Mucosa of rectum (tissue), 2 donors: ENCODE measurements around the gene FCN1.

Source experiments
- H3K27ac ChIP-seq, 2 donors: one replicate each; pipeline ENCODE4 v1.7.0; 2013; ENCODE audit warnings: inconsistent platforms in 2 of 2, low read depth in 2 of 2, low read length in 2 of 2
- H3K27me3 ChIP-seq, 2 donors: one replicate each; pipeline ENCODE4 v1.7.0; 2013; ENCODE audit warnings: low read length in 2 of 2; ENCODE audit not compliant: control insufficient read depth in 2 of 2, insufficient read depth in 2 of 2
- H3K36me3 ChIP-seq, 2 donors: one replicate each; pipeline ENCODE4 v1.7.0; 2013; ENCODE audit warnings: low read length in 2 of 2; ENCODE audit not compliant: control insufficient read depth in 2 of 2, insufficient read depth in 2 of 2
- H3K4me1 ChIP-seq, 2 donors: one replicate each; pipeline ENCODE4 v1.7.0; 2013; ENCODE audit warnings: low read length in 2 of 2, mild to moderate bottlenecking in 1 of 2; ENCODE audit not compliant: control insufficient read depth in 2 of 2, insufficient read depth in 2 of 2
- H3K4me3 ChIP-seq, 2 donors: one replicate each; pipeline ENCODE4 v1.7.0; 2013; ENCODE audit warnings: low read length in 2 of 2
- H3K9ac ChIP-seq, 2 donors: one replicate each; pipeline ENCODE4 v1.7.0; 2013; ENCODE audit warnings: low read length in 2 of 2, low read depth in 1 of 2, mild to moderate bottlenecking in 1 of 2
- H3K9me3 ChIP-seq, 2 donors: one replicate each; pipeline ENCODE4 v1.7.0; 2013; ENCODE audit warnings: low read length in 2 of 2; ENCODE audit not compliant: control insufficient read depth in 2 of 2
- donor health status: healthy.
- donor health status: Normal muscosa, but diverticular disease.

Gene FCN1

GRCh38 chr9:134898319-134898718, 19.4 kb downstream of the FCN1 start:
- Histone ChIP-seq H3K9ac (no peak overlapping the region), H3K4me3 (no peak overlapping the region), H3K27me3 (no peaks in the 10 kb centered on the region), H3K36me3 (no peaks in the 10 kb centered on the region), H3K9me3 (peaks cover 0 to 4% of the 10 kb centered on the region in 2 donors), H3K4me1 (no peaks in the 10 kb centered on the region), H3K27ac (no peak overlapping the region)

- peaks cover 0 to 4% of the 10 kb centered on the region in 2 donors for H3K9me3 ChIP-seq
- no peaks in the 10 kb centered on the region for H3K36me3 ChIP-seq
- H3K27ac ChIP-seq: no peak overlapping the region
- no peaks in the 10 kb centered on the region for H3K4me1 ChIP-seq
- no peak overlapping the region for H3K9ac ChIP-seq
- H3K27me3 ChIP-seq: no peaks in the 10 kb centered on the region
- H3K4me3 ChIP-seq: no peak overlapping the region
Observed at GRCh38 chr9:134897584-134898170, 20.0 kb downstream of the FCN1 start.

- Histone ChIP-seq H3K27me3 (no peaks in the 10 kb centered on the region), H3K9me3 (peaks cover 0 to 4% of the 10 kb centered on the region in 2 donors), H3K4me3 (no peak overlapping the region), H3K4me1 (no peaks in the 10 kb centered on the region), H3K36me3 (no peaks in the 10 kb centered on the region), H3K9ac (no peak overlapping the region), H3K27ac (no peak overlapping the region)
Observed at GRCh38 chr9:134896834-134897583, 20.7 kb downstream of the FCN1 start.

GRCh38 chr9:134895908-134896833, 21.5 kb downstream of the FCN1 start:
- Histone ChIP-seq H3K27ac (no peak overlapping the region), H3K36me3 (no peaks in the 10 kb centered on the region), H3K4me3 (no peak overlapping the region), H3K9ac (no peak overlapping the region), H3K4me1 (no peaks in the 10 kb centered on the region), H3K9me3 (peaks cover 0 to 4% of the 10 kb centered on the region in 2 donors), H3K27me3 (no peaks in the 10 kb centered on the region)

DNA sequence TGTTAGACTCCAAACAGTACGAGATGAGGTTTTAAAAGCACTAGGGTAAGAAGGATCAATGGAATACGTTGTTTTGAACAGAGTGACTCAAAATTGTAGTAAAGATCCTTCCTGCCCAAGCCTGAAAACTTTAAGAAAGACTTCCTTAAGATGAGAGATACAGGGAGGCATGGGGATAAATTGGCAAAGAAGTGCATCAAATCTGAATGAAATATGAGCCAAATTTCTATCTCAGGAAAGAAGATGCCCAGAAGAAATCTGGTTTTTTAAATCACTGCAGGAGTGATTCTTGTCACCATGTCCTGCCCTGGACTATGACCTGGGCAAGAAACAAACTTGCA, 22.2 kb downstream of the FCN1 start:
- H3K27ac ChIP-seq: no peak overlapping the region
- no peaks in the 10 kb centered on the region for H3K36me3 ChIP-seq
- H3K9me3 ChIP-seq: peaks cover 0 to 4% of the 10 kb centered on the region in 2 donors

GRCh38 chr9:134895097-134895496, 22.6 kb downstream of the FCN1 start:
- no peak overlapping the region for H3K9ac ChIP-seq
- H3K9me3 ChIP-seq: peaks cover 0 to 4% of the 10 kb centered on the region in 2 donors
- H3K27me3 ChIP-seq: no peaks in the 10 kb centered on the region
- no peaks in the 10 kb centered on the region for H3K4me1 ChIP-seq
- H3K4me3 ChIP-seq: no peak overlapping the region
- no peak overlapping the region for H3K27ac ChIP-seq
- H3K36me3 ChIP-seq: no peaks in the 10 kb centered on the region

More for the DNA sequence above, 22.2 kb downstream of the FCN1 start:
- Histone ChIP-seq H3K27me3 (no peaks in the 10 kb centered on the region), H3K9ac (no peak overlapping the region), H3K4me3 (no peak overlapping the region), H3K4me1 (no peaks in the 10 kb centered on the region)

DNA sequence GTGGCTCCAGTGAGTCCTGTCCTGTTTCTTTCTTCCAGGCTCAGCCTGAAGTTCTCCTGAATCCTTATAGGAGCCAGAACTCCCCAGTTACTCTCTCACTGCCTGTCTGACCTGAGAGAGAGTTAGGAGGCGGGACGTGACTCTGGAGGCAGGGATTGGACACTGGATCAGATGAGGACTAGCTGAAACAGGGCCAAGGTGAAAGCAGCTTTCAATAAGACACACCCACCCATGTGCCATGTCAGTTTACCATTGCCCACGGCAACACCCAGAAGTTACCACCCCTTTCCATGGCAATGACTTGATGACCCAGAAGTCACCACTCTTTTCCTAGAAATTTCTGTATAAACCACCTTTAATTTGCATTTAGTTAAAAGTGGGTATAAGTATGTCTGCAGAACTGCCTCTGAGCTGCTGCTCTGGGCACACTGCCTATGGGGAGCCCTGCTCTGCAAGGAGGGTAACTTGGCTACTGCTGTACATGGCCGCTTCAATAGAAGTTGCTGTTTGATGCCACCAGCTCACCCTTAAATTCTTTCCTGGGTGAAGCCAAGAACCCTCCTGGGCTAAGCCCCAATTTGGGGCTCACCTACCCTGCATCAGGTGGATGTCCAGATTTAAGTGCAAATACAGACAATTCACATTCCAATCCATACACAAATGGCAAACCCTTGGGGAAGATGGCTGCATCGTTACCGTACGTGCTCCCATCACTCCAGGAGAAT, 23.4 kb downstream of the FCN1 start:
- Histone ChIP-seq H3K4me1 (no peaks in the 10 kb centered on the region), H3K9me3 (peaks cover 0 to 2% of the 10 kb centered on the region in 2 donors), H3K27ac (no peak overlapping the region), H3K27me3 (no peaks in the 10 kb centered on the region), H3K9ac (no peak overlapping the region), H3K4me3 (no peak overlapping the region), H3K36me3 (no peaks in the 10 kb centered on the region)

DNA sequence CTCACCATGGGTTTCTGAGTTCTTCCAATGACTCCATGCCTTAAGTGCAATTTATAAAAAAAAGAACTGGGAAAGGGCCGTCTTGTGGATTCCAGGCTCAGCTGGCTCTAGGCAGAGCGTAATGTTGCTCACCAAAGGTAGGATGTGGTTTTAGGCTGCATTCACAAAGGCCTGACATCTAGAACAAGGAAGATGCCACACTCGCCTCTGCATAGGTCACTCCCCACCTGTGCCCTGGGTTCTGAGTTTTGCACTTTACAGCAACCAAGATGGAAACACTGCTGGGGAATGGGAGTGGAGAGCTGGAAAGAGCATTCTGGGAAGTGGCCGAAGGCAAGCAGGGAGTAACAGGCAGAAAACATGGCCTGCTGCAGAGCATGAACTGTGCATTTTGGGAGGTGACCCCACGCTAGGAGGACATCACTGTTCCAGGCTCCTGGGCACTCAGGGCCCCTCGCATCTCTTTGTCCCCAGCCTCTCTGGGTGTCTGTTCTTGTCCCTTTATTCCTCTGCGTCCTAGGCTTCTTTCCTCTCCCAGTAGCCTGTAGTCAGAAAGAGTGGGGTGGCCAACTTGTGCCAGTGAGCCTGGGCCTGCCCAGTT, 24.8 kb downstream of the FCN1 start:
- H3K9me3 ChIP-seq: no peaks in the 10 kb centered on the region
- no peaks in the 10 kb centered on the region for H3K36me3 ChIP-seq
- peaks cover 0 to 2% of the 10 kb centered on the region in 2 donors for H3K27me3 ChIP-seq

DNA sequence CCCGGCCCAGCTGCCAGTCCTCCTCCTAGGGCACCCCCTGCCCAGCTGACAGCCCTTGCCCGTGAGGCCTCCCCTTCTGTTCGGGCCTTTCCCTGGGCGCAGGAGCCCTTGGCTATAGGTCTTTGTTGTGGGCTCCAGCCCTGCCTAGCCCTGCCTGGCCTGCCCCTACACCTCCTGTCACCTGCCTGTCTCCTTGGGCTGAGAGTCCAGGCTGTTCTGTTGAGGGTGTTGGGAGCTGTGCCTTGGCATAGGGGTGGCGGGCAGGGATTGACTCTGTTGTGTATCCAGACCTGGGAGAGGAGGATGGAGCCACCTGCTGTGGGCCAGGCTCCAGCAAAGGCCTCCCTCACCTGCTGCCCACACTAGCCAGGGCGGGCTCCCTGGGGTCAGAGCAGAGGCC, 25.5 kb downstream of the FCN1 start:
- no peak overlapping the region for H3K9ac ChIP-seq
- no peaks in the 10 kb centered on the region for H3K36me3 ChIP-seq
- H3K27ac ChIP-seq: no peak overlapping the region
- peaks cover 0 to 2% of the 10 kb centered on the region in 2 donors for H3K27me3 ChIP-seq
- no peaks in the 10 kb centered on the region for H3K4me1 ChIP-seq
- no peaks in the 10 kb centered on the region for H3K9me3 ChIP-seq
- H3K4me3 ChIP-seq: no peak overlapping the region

More for the DNA sequence above, 24.8 kb downstream of the FCN1 start:
- Histone ChIP-seq H3K9ac (no peak overlapping the region), H3K27ac (no peak overlapping the region), H3K4me1 (no peaks in the 10 kb centered on the region), H3K4me3 (no peak overlapping the region)
